Lower lobe of right lung (tissue), 2 donors: ENCODE results near the gene POU6F1. TPM values are rescaled to one million over a fixed set of nuclear protein-coding genes. Genes with fewer than 3 reads are reported as not detected.

Experiments
- ATAC-seq, 2 donors: fragments of 200-7000 bp; cut with Tn5 transposase; one replicate each; pipeline ENCODE4 v1.9.1; 2020 to 2022; ENCODE audit warnings: mild to moderate bottlenecking in 2 of 2, moderate library complexity in 2 of 2
- DNase-seq: peaks from one replicate; pipeline ENCODE4 v3.0.0-alpha.2; 2020
- H3K27ac ChIP-seq: fragments of 200-600 bp; one replicate; pipeline ENCODE4 v1.8.0; 2022
- H3K27me3 ChIP-seq: fragments of 200-600 bp; one replicate; pipeline ENCODE4 v1.8.0; 2022; ENCODE audit warnings: low read depth
- H3K36me3 ChIP-seq: fragments of 200-600 bp; one replicate; pipeline ENCODE4 v1.8.0; 2022; ENCODE audit warnings: mild to moderate bottlenecking
- H3K4me1 ChIP-seq: fragments of 200-600 bp; one replicate; pipeline ENCODE4 v1.8.0; 2022
- H3K4me3 ChIP-seq: fragments of 200-600 bp; one replicate; pipeline ENCODE4 v1.8.0; 2022; ENCODE audit warnings: mild to moderate bottlenecking
- H3K9me3 ChIP-seq: fragments of 200-600 bp; one replicate; pipeline ENCODE4 v1.8.0; 2022
- intact Hi-C: fragments of 100-400 bp; cut with DNase I; formaldehyde crosslinking; loops from one replicate; pipeline ENCODE4 v1.11.0; 2022
- total RNA-seq: library from RNA; stranded (reverse); fragmentation: NEBNext Ultra II Directional; extraction: Animal tissue kit (Norgen Biotek cat#: 25700); gene quantifications from one replicate; pipeline ENCODE4 v1.2.1, GENCODE V29; 2021
- TF ChIP-seq, protein P1 (sequence below): fragments of 200-600 bp; IDR thresholded peaks from one replicate; pipeline ENCODE4 v1.8.0; 2022; ENCODE audit warnings: antibody characterized with exemption, mild to moderate bottlenecking
- donor health status: DM: no; HTN: yes; CAD: no; lungs with severe emphysema.

POU6F1 gene
- total RNA-seq, 1 donor from 2014 or later: 13.5 TPM

DNA sequence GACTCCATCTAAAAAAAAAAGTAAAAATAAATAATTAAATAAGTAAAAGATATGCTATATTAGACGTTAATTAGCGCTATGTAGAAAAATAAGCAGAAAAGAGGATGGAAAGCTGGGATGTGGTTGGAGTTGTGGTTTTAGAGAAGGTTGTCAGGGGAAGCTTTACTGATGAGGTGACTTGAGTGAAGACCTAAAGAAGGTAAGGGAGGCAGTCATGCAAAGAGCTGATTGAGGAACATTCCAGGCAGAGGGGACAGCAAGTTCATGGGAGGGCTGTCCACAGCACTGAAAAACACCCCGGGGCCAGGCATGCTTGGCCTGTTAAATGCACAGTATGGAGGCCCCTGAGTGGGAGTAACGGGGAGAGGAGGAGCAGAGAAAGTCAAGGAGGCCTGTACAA, 36.7 kb upstream of the POU6F1 start:
- intact Hi-C loops: no loop called here
- Histone ChIP-seq H3K27ac (no peak overlapping the region), H3K4me1 (no peaks in the 10 kb centered on the region), H3K36me3 (no peaks in the 10 kb centered on the region), H3K4me3 (no peak overlapping the region), H3K27me3 (no peaks in the 10 kb centered on the region), H3K9me3 (no peaks in the 10 kb centered on the region)
- ATAC-seq: no peak
- TF ChIP-seq, protein P1, sequence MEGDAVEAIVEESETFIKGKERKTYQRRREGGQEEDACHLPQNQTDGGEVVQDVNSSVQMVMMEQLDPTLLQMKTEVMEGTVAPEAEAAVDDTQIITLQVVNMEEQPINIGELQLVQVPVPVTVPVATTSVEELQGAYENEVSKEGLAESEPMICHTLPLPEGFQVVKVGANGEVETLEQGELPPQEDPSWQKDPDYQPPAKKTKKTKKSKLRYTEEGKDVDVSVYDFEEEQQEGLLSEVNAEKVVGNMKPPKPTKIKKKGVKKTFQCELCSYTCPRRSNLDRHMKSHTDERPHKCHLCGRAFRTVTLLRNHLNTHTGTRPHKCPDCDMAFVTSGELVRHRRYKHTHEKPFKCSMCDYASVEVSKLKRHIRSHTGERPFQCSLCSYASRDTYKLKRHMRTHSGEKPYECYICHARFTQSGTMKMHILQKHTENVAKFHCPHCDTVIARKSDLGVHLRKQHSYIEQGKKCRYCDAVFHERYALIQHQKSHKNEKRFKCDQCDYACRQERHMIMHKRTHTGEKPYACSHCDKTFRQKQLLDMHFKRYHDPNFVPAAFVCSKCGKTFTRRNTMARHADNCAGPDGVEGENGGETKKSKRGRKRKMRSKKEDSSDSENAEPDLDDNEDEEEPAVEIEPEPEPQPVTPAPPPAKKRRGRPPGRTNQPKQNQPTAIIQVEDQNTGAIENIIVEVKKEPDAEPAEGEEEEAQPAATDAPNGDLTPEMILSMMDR: no peak
- no peak for DNase-seq

DNA sequence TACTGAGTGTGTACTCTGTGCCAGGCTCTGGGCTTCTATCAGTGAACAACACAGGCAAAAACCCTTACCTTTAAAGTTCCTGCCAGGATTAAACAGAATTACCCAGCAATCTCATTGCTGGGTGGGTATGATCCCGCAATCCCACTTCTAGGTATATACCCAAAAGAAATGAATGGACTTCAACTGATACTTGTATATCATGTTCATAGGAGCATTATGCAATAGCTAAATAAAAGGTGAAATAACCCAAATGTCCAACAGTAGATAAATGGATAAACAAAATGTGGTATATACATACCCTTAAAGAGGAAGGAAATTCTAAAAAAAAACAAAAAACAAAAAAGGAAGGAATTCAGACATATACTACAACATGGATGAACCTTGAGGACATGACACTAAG, 35.4 kb upstream of the POU6F1 start:
- no peaks in the 10 kb centered on the region for H3K4me1 ChIP-seq
- no peaks in the 10 kb centered on the region for H3K9me3 ChIP-seq
- no peak for DNase-seq
- no peak overlapping the region for H3K27ac ChIP-seq
- no peak overlapping the region for H3K4me3 ChIP-seq
- TF ChIP-seq, protein P1: no peak
- no peaks in the 10 kb centered on the region for H3K36me3 ChIP-seq
- H3K27me3 ChIP-seq: no peaks in the 10 kb centered on the region
- intact Hi-C loops: no loop called here
- no peak for ATAC-seq

DNA sequence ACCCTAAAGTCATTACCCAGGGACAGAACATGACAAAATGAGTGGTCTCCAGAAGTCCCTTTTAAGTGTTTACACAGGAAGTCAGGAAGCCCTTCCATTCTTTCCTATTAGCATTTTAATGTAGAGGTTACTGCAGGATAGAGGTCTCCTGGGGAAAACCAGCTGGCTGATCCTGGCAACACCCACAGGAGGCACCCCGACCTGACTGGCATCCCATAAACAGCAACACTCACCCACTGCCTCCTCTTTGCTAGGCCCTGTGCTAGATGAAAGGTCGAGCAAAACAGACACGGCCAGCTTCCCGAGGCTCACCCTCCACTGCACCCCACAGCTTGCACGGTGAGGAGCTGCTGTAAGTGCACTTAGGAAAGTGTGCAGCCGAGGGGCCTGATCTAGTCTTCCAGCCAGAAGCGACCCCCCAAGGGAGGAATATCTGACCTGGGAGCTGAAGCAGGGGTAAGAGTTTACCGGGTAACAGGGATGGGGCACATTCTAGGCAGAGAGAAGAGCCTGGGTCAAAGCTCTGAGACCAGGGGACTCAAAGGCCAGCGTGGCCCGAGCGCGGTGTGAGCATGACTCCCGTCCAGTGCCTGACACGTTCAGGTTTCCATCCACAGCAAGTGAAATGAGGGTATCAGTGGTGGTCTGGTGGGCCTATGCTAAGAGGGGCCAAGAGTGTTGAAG, 29.8 kb upstream of the POU6F1 start:
- TF ChIP-seq, protein P1: no peak
- Histone ChIP-seq H3K27me3 (no peaks in the 10 kb centered on the region), H3K27ac (peak overlapping the region; percentile 31), H3K36me3 (peaks cover 32% of the 10 kb centered on the region), H3K4me3 (no peak overlapping the region), H3K4me1 (peaks cover 36% of the 10 kb centered on the region), H3K9me3 (no peaks in the 10 kb centered on the region)
- ATAC-seq (peak; percentile 10 to 12), DNase-seq (no peak)
- intact Hi-C loops: no loop called here

DNA sequence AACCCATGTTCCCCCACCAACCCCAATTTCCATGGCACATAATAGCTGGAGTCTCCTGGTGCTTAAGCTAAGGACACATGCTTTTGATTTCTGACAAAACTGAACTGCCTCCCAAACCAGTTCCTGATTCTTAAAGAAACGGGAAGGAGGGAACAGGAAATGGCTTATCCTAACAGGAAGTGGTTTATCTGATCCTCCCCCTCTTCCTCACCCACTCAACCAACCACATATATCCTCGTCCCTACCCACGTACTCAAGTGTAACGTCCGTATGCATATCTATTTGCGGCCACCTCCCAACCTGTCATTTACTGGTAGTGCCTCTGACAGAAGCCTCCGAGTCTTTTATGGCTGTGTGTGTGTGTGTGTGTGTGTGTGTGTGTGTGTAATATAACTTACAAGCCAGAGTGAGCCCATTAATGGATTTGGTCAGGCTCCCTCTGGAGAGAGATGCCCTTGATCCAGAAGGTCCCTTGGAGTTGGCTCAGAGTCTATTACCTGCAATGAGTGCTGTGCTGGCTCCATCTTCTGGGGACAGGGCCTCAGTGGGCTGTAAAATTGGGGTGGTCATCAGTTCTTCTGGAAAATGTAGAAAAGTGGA, 28.5 kb upstream of the POU6F1 start:
- Histone ChIP-seq H3K36me3 (peaks cover 45% of the 10 kb centered on the region), H3K4me3 (no peak overlapping the region), H3K9me3 (no peaks in the 10 kb centered on the region), H3K4me1 (peaks cover 49% of the 10 kb centered on the region), H3K27me3 (no peaks in the 10 kb centered on the region), H3K27ac (peak overlapping the region; percentile 62)
- TF ChIP-seq, protein P1: no peak
- ATAC-seq: peak; percentile 82 to 84
- DNase-seq: no peak
- intact Hi-C loops: no loop called here

DNA sequence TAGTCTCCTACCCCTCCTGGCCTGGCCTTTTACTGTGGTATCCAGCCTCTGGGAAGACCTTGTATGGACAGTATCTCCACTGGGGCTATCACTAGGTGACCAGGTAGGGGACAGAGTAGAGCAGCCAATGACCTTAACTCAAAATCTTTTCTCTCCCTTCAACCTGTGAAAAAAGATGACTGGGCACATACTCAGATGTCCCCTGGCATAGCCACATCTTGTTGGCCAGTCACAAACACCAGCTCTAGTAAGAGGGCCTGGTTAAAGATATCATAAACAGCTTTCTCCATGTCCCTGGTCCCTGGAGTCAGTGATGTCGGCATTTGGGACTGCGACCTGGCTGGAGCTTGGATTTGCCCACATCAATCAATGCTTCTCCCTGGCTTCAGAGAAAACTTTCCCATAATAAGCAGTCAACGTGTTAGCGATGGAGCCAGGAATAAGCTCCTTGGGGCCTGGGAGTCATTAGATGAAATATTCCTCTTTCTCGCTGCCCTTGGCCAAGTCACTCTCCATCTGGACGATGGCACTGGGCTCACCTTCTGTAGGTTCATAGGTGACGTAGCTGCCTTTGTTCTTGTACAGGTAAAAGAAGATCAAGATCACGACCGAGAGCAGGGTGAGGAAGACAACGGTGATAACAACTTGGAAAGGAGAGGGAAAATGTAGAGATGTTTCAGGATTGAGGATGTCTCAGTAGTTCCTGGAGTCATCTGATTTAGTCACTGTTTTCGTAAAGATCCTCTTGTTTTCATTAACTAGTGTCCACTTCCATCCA, 27.8 kb upstream of the POU6F1 start:
- DNase-seq: no peak
- intact Hi-C loops: no loop called here
- peaks cover 56% of the 10 kb centered on the region for H3K4me1 ChIP-seq

More for the DNA sequence above, 27.8 kb upstream of the POU6F1 start:
- TF ChIP-seq, protein P1: no peak
- Histone ChIP-seq H3K27me3 (no peaks in the 10 kb centered on the region), H3K27ac (peak overlapping the region; percentile 62), H3K4me3 (no peak overlapping the region), H3K9me3 (no peaks in the 10 kb centered on the region), H3K36me3 (peaks cover 52% of the 10 kb centered on the region)
- no peak for ATAC-seq
